Left cardiac atrium (tissue), 2 donors: ENCODE measurements around the gene FAM177B. TPM values are rescaled to one million over a fixed set of nuclear protein-coding genes. Genes with fewer than 3 reads are reported as not detected.

Experiments used
- total RNA-seq, 2 donors: library from RNA; stranded (reverse); fragmentation: NEBNext Ultra II Directional; extraction: Animal tissue kit (Norgen Biotek cat#: 25700); gene quantifications; one replicate each; pipeline ENCODE4 v1.2.1, GENCODE V29; 2021
- donor health status: DM: no; HTN: yes; CAD: no; lungs with severe emphysema.
- donor health status: DM: yes; HTN: yes; CAD: no.

The FAM177B gene
- total RNA-seq, 2 donors from 2014 or later: not detected

Other genes starting within 250 kb of the FAM177B start
- under 1 TPM; 0.32 to 0.37 TPM for gene HHIPL2, start 189.1 kb upstream of the FAM177B start, total RNA-seq
- 1 to 10 TPM; 4.0 to 4.2 TPM for gene TAF1A, start 147.3 kb upstream of the FAM177B start, total RNA-seq
- gene MIA3, start 119.1 kb upstream of the FAM177B start, total RNA-seq: 10 to 100 TPM; 52.9 to 55.8 TPM
- 10 to 100 TPM; 64.7 to 71.3 TPM for gene AIDA, start 24.7 kb upstream of the FAM177B start, total RNA-seq
- 10 to 100 TPM; 23.1 to 28.2 TPM for gene BROX, start 24.6 kb upstream of the FAM177B start, total RNA-seq
- 1 to 10 TPM; 4.2 to 8.0 TPM for gene DISP1, start 77.8 kb downstream of the FAM177B start, total RNA-seq